DMS114 treated with DMSO at 0.1 percent for 48 hours (cell line): ENCODE data around the gene SH3RF3.

Source experiments
- DNase-seq: peaks from one replicate; lab custom pipeline; 2025; ENCODE audit not compliant: unreplicated experiment; lab: John Stamatoyannopoulos, UW

Gene SH3RF3

GRCh38 chr2:109330056-109330455, 201.1 kb downstream of the SH3RF3 start:
- DNase-seq, result no peak

GRCh38 chr2:109331081-109331480, 202.1 kb downstream of the SH3RF3 start:
- no peak for DNase-seq

- no peak for DNase-seq
These were observed 203.2 kb downstream of the SH3RF3 start for GRCh38 chr2:109331896-109332848.

GRCh38 chr2:109332880-109333279, 203.9 kb downstream of the SH3RF3 start:
- DNase-seq, result no peak

- DNase-seq, result no peak
These were observed 204.6 kb downstream of the SH3RF3 start for GRCh38 chr2:109333414-109334210.

GRCh38 chr2:109335631-109336176, 206.7 kb downstream of the SH3RF3 start:
- no peak for DNase-seq

- no peak for DNase-seq
These were observed 207.3 kb downstream of the SH3RF3 start for GRCh38 chr2:109336296-109336695.

- no peak for DNase-seq
These were observed 208.2 kb downstream of the SH3RF3 start for GRCh38 chr2:109337221-109337620.

- DNase-seq, result no peak
These were observed 210.5 kb downstream of the SH3RF3 start for GRCh38 chr2:109339519-109339966.

GRCh38 chr2:109340381-109340780, 211.4 kb downstream of the SH3RF3 start:
- DNase-seq, result no peak

GRCh38 chr2:109341355-109342255, 212.6 kb downstream of the SH3RF3 start:
- DNase-seq, result no peak

GRCh38 chr2:109342256-109342850, 213.3 kb downstream of the SH3RF3 start:
- no peak for DNase-seq

GRCh38 chr2:109342930-109343329, 213.9 kb downstream of the SH3RF3 start:
- DNase-seq, result no peak

- DNase-seq, result no peak
These were observed 214.5 kb downstream of the SH3RF3 start for GRCh38 chr2:109343460-109343859.

- no peak for DNase-seq
These were observed 215.3 kb downstream of the SH3RF3 start for GRCh38 chr2:109344270-109344805.

GRCh38 chr2:109345091-109345490, 216.1 kb downstream of the SH3RF3 start:
- DNase-seq, result no peak

- no peak for DNase-seq
These were observed 216.9 kb downstream of the SH3RF3 start for GRCh38 chr2:109345653-109346480.

GRCh38 chr2:109346601-109347228, 217.7 kb downstream of the SH3RF3 start:
- no peak for DNase-seq
